H1 (cell line): ENCODE measurements around the gene SEC14L5. TPM values are rescaled to one million over a fixed set of nuclear protein-coding genes. Genes with fewer than 3 reads are reported as not detected.

Source experiments
- CTCF ChIA-PET: fragments of 300-600 bp; sonication (Branson Sonifier 250); formaldehyde crosslinking; loops from one replicate; lab custom pipeline; 2021; ENCODE audit not compliant: partially characterized antibody; lab: Charles Lee
- POLR2A ChIA-PET: fragments of 300-600 bp; sonication (Branson Sonifier 250); formaldehyde crosslinking; loops from one replicate; lab custom pipeline; 2021; ENCODE audit warnings: inconsistent platforms; ENCODE audit not compliant: partially characterized antibody; lab: Charles Lee
- DNase-seq, 2 experiments: peaks; one replicate each; pipeline versions ENCODE4 v3.0.0 to v3.0.0-alpha.2; 2010 to 2022; ENCODE audit warnings: low spot score in 2 of 2, low read depth in 1 of 2, mixed read lengths in 1 of 2
- FAIRE-seq: peaks from 2 replicates; lab custom pipeline; 2011; peaks lifted over from hg19 to GRCh38; lab: Jason Lieb, UNC
- H2AFZ ChIP-seq: 2 replicates; pipeline ENCODE4 v1.8.1; 2012; ENCODE audit warnings: low read length, inconsistent platforms
- H2AK5ac ChIP-seq: 2 replicates; pipeline ENCODE4 v1.6.1; 2013; ENCODE audit warnings: low read depth, low read length
- H2BK120ac ChIP-seq: replicated peaks from 2 replicates; pipeline ENCODE3; 2013; ENCODE audit warnings: low read depth, low read length, inconsistent platforms
- H2BK12ac ChIP-seq: 2 replicates; pipeline ENCODE4 v1.6.1; 2013; ENCODE audit warnings: low read depth, low read length
- H2BK15ac ChIP-seq: 2 replicates; pipeline ENCODE4 v1.6.1; 2013; ENCODE audit warnings: low read length
- H2BK20ac ChIP-seq: 2 replicates; pipeline ENCODE4 v1.6.1; 2013; ENCODE audit warnings: low read length
- H2BK5ac ChIP-seq: 2 replicates; pipeline ENCODE4 v1.6.1; 2013; ENCODE audit warnings: low read depth, low read length
- H3K14ac ChIP-seq: 2 replicates; pipeline ENCODE4 v1.6.1; 2013; ENCODE audit warnings: inconsistent platforms; ENCODE audit not compliant: insufficient read length
- H3K18ac ChIP-seq: 2 replicates; pipeline ENCODE4 v1.6.1; 2013; ENCODE audit warnings: low read length; ENCODE audit errors: extremely low read depth
- H3K23ac ChIP-seq: 2 replicates; pipeline ENCODE4 v1.6.1; 2013; ENCODE audit warnings: inconsistent platforms; ENCODE audit not compliant: insufficient read length
- H3K23me2 ChIP-seq: 2 replicates; pipeline ENCODE4 v1.6.1; 2013; ENCODE audit warnings: low read depth, low read length
- H3K27ac ChIP-seq: 2 replicates; pipeline ENCODE4 v1.6.1; 2011; ENCODE audit warnings: low read depth, low read length, inconsistent platforms
- H3K27me3 ChIP-seq, 4 experiments: replicated peaks in 1 of 4; 1 replicate in 1 of 4; 2 replicates in 3 of 4; pipeline versions ENCODE4 v1.6.1 to v1.8.1; 2011 to 2013; ENCODE audit warnings: low read length in 3 of 4, mild to moderate bottlenecking in 3 of 4, inconsistent platforms in 2 of 4, mixed read lengths in 2 of 4, moderate library complexity in 1 of 4; ENCODE audit not compliant: control insufficient read depth in 3 of 4, insufficient read depth in 3 of 4; ENCODE audit errors: extremely low read depth in 1 of 4
- H3K36me3 ChIP-seq, 4 experiments: 2 replicates each; pipeline versions ENCODE4 v1.6.1 to v1.8.1; 2011 to 2013; ENCODE audit warnings: mild to moderate bottlenecking in 4 of 4, low read length in 3 of 4, moderate library complexity in 2 of 4, control low read depth in 1 of 4, inconsistent platforms in 1 of 4; ENCODE audit not compliant: insufficient read depth in 4 of 4, control insufficient read depth in 2 of 4
- H3K4ac ChIP-seq: replicated peaks from 2 replicates; pipeline ENCODE3; 2013; ENCODE audit warnings: low read length, low read depth, mixed read lengths, inconsistent platforms; ENCODE audit not compliant: insufficient read length
- H3K4me1 ChIP-seq, 4 experiments: replicated peaks in 1 of 4; 1 replicate in 1 of 4; 2 replicates in 3 of 4; pipeline versions ENCODE4 v1.6.1 to v1.8.1; 2011 to 2013; ENCODE audit warnings: low read length in 3 of 4, inconsistent platforms in 2 of 4, mixed read lengths in 1 of 4; ENCODE audit not compliant: insufficient read depth in 4 of 4, control insufficient read depth in 3 of 4
- H3K4me2 ChIP-seq, 2 experiments: 2 replicates each; pipeline versions ENCODE4 v1.6.1 to v1.8.1; 2011 to 2013; ENCODE audit warnings: low read depth in 2 of 2, low read length in 2 of 2, control low read depth in 1 of 2, inconsistent platforms in 1 of 2, mild to moderate bottlenecking in 1 of 2; ENCODE audit not compliant: insufficient read depth in 1 of 2
- H3K4me3 ChIP-seq, 4 experiments: fragments of 200-600, 300-600 bp in 1 of 4; sonication (generic), shearing (Covaris generic), sonication (Bioruptor Twin) in 1 of 4; 2 replicates each; pipeline versions ENCODE4 v1.5.1 to v1.8.1; 2011 to 2016; ENCODE audit warnings: low read length in 4 of 4, low read depth in 3 of 4, control low read depth in 2 of 4, inconsistent platforms in 2 of 4, mild to moderate bottlenecking in 2 of 4, mixed read lengths in 1 of 4, moderate library complexity in 1 of 4; ENCODE audit not compliant: insufficient read depth in 2 of 4; ENCODE audit errors: extremely low read depth in 1 of 4
- H3K56ac ChIP-seq: replicated peaks from 2 replicates; pipeline ENCODE3; 2013; ENCODE audit warnings: low read depth, mild to moderate bottlenecking, mixed read lengths, low read length, inconsistent platforms; ENCODE audit not compliant: insufficient read length
- H3K79me1 ChIP-seq: 2 replicates; pipeline ENCODE4 v1.6.1; 2013; ENCODE audit warnings: low read depth, low read length, control low read depth
- H3K79me2 ChIP-seq, 2 experiments: 2 replicates each; pipeline versions ENCODE4 v1.6.1 to v1.8.1; 2012 to 2013; ENCODE audit warnings: low read length in 2 of 2, mild to moderate bottlenecking in 2 of 2, inconsistent platforms in 1 of 2; ENCODE audit not compliant: insufficient read depth in 2 of 2, control insufficient read depth in 1 of 2
- H3K9ac ChIP-seq, 4 experiments: replicated peaks in 1 of 4; 1 replicate in 1 of 4; 2 replicates in 3 of 4; pipeline versions ENCODE4 v1.6.1 to v1.8.1; 2011 to 2013; ENCODE audit warnings: low read depth in 3 of 4, low read length in 3 of 4, control low read depth in 2 of 4, mild to moderate bottlenecking in 2 of 4, moderate library complexity in 2 of 4, inconsistent platforms in 1 of 4; ENCODE audit errors: extremely low read depth in 1 of 4
- H3K9me3 ChIP-seq, 2 experiments: 2 replicates each; pipeline versions ENCODE4 v1.6.1 to v1.8.1; 2012 to 2013; ENCODE audit warnings: mild to moderate bottlenecking in 2 of 2, moderate library complexity in 2 of 2, control low read depth in 1 of 2, inconsistent platforms in 1 of 2, low read depth in 1 of 2, low read length in 1 of 2, mixed read lengths in 1 of 2; ENCODE audit not compliant: insufficient read depth in 2 of 2
- H4K20me1 ChIP-seq, 2 experiments: replicated peaks in 1 of 2; 2 replicates each; pipeline versions ENCODE3 to v1.8.1; 2011 to 2013; ENCODE audit warnings: inconsistent platforms in 2 of 2, low read length in 2 of 2, mild to moderate bottlenecking in 1 of 2; ENCODE audit not compliant: insufficient read depth in 2 of 2, control insufficient read depth in 1 of 2
- H4K5ac ChIP-seq: 2 replicates; pipeline ENCODE4 v1.6.1; 2013; ENCODE audit warnings: low read length, low read depth, mixed read lengths, inconsistent platforms; ENCODE audit not compliant: insufficient read length
- H4K8ac ChIP-seq: 2 replicates; pipeline ENCODE4 v1.8.0; 2013; ENCODE audit warnings: mild to moderate bottlenecking, moderate library complexity, low read length, inconsistent platforms; ENCODE audit not compliant: insufficient read depth; ENCODE audit errors: extremely low read depth
- H4K91ac ChIP-seq: replicated peaks from 2 replicates; pipeline ENCODE3; 2013; ENCODE audit warnings: low read length, mixed read lengths, inconsistent platforms; ENCODE audit not compliant: insufficient read length
- BACH1 ChIP-seq: IDR thresholded peaks from 2 replicates; pipeline ENCODE4 v1.6.1; 2012; ENCODE audit warnings: low read length, improper control_type of control experiment
- CREB1 ChIP-seq: IDR thresholded peaks from 2 replicates; pipeline ENCODE4 v1.6.1; 2012; ENCODE audit warnings: inconsistent platforms
- KDM5A ChIP-seq: fragments of 200-600 bp; IDR thresholded peaks from 2 replicates; pipeline ENCODE4 v1.7.1; 2012; ENCODE audit warnings: mild to moderate bottlenecking, low read length, inconsistent platforms, mixed read lengths
- MAFK ChIP-seq: IDR thresholded peaks from 2 replicates; pipeline ENCODE4 v1.6.1; 2012; ENCODE audit warnings: low read depth, mild to moderate bottlenecking, improper control_type of control experiment, low read length
- RAD21 ChIP-seq, 2 experiments: IDR thresholded peaks in 1 of 2; conservative IDR thresholded peaks in 1 of 2; 2 replicates each; pipeline ENCODE4 v1.6.1; 2011; ENCODE audit warnings: low read depth in 2 of 2, low read length in 2 of 2, improper control_type of control experiment in 1 of 2, inconsistent platforms in 1 of 2, mild to moderate bottlenecking in 1 of 2, moderate library complexity in 1 of 2
- YY1 ChIP-seq: IDR thresholded peaks from 2 replicates; pipeline ENCODE4 v1.6.1; 2011; ENCODE audit warnings: low read depth, mild to moderate bottlenecking, low read length
- WGBS, 2 experiments: shearing (Covaris generic) in 1 of 2; methylation state at CpG; one replicate each; pipeline versions ENCODE4 v1.1.6 to v1.1.7; 2013 to 2015; ENCODE audit warnings: low lambda C conversion rate in 2 of 2, mixed read lengths in 2 of 2, inconsistent platforms in 1 of 2, low coverage in 1 of 2, missing lambda C conversion rate in 1 of 2; ENCODE audit not compliant: insufficient replicate concordance in 2 of 2, insufficient coverage in 1 of 2, insufficient read length in 1 of 2; ENCODE audit errors: extremely low coverage in 1 of 2, missing lambda C conversion rate in 1 of 2; 5-methylcytosine and 5-hydroxymethylcytosine counted together
- polyA plus RNA-seq, 7 experiments: library from polyadenylated mRNA; depleted of rRNA in 3 of 7; stranded (reverse) in 5 of 7; unstranded in 2 of 7; fragments of >200 nt in 5 of 7; fragments of 200-250 nt in 2 of 7; gene quantifications; 1 replicate in 5 of 7; 2 replicates in 1 of 7; 4 replicates in 1 of 7; pipeline versions ENCODE4 v1.2.1 to v1.2.3, GENCODE V29; 2011 to 2013; ENCODE audit warnings: missing spikeins in 2 of 7, mixed read lengths in 2 of 7
- total RNA-seq: library from RNA; stranded (reverse); fragmentation: NEBNext Ultra II Directional; extraction: Animal tissue kit (Norgen Biotek cat#: 25700); gene quantifications from 2 replicates; pipeline ENCODE4 v1.2.1, GENCODE V29; 2021
- TF ChIP-seq, protein P1 (sequence below), 3 experiments: IDR thresholded peaks; 1 replicate in 2 of 3; 2 replicates in 1 of 3; pipeline versions ENCODE4 v1.5.1 to v1.6.1; 2011; ENCODE audit warnings: low read length in 3 of 3, mild to moderate bottlenecking in 3 of 3, inconsistent platforms in 2 of 3, low read depth in 1 of 3, moderate library complexity in 1 of 3; ENCODE audit not compliant: insufficient read depth in 1 of 3; ENCODE audit errors: control extremely low read depth in 1 of 3

The SEC14L5 gene
- total and polyA plus RNA-seq, 2 of the 8 experiments (the other 6 are each of a cell fraction or from before 2014, with no cell fraction given) = 1.9 to 3.0 TPM

DNA sequence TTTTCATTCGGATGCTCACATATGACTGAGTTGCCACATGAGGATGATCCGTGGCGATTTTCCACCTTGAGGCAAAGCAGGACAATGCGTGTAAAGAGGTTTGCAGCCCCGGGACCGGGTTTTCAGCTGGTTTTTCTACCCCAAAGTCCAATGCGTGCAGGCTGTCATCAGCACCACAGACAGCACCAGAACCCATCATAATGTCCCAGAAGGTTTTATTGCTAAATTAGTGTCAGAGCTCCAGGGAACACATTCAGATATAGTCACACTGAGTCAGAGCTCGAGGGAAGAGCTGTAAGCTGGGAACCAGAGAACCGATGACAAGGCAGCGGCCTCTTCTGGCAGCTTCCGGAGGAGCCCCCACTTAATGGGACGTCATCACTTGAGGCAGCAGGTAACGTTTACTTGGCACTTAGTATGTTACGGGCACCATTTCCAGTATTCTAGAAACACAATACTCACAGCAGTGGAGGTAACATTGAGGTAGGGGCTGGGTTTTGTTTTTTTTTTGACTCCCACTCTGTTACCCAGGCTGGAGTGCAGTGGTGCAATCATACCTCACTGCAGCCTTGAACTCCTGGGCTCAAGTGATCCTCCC is 84.5 kb downstream of the SEC14L5 start:
- H3K23ac ChIP-seq = no peak overlapping the region
- H2BK120ac ChIP-seq = no peak overlapping the region
- no peaks in the 10 kb centered on the region for H4K20me1 ChIP-seq
- no peak overlapping the region for H2BK5ac ChIP-seq
- FAIRE-seq = no peak
- H3K36me3 ChIP-seq = no peaks in the 10 kb centered on the region
- H3K4me3 ChIP-seq = no peak overlapping the region
- no peaks in the 10 kb centered on the region for H3K27me3 ChIP-seq
- 84% methylated on average over 14 of the region's 14 CpGs; no CpG with 5 or more reads in 1 of the 2 experiments for WGBS, 2 experiments
- no peaks in the 10 kb centered on the region for H3K79me1 ChIP-seq
- no peak overlapping the region for H2BK12ac ChIP-seq
- H3K18ac ChIP-seq = no peak overlapping the region
- H3K14ac ChIP-seq = no peak overlapping the region
- H3K9me3 ChIP-seq = no peaks in the 10 kb centered on the region
- CTCF ChIA-PET = interaction anchor here (0.8 to 28.8 kb wide), 13 partner anchors 9 to 89 kb away, joined by 3 to 625 read pairs (median 4); partner anchors contain the start of genes ALG1 and NAGPA
- no peak overlapping the region for H4K5ac ChIP-seq
- TF ChIP-seq YY1 (no peak), BACH1 (peak; percentile 75), RAD21 (IDR thresholded peaks at IDR 0.05 in 1 of 2, conservative IDR thresholded peaks at IDR 0.05 in 1 of 2; ENCODE audit: low read depth in 2 of 2, low read length in 2 of 2) (peak; percentile 49 to 60), MAFK (0 out of 2 replicates have a peak, but pooled peaks have one; percentile 14), KDM5A (no peak), CREB1 (peak; percentile 61; the same call in 1 of the 2 replicates)
- TF ChIP-seq, protein P1, sequence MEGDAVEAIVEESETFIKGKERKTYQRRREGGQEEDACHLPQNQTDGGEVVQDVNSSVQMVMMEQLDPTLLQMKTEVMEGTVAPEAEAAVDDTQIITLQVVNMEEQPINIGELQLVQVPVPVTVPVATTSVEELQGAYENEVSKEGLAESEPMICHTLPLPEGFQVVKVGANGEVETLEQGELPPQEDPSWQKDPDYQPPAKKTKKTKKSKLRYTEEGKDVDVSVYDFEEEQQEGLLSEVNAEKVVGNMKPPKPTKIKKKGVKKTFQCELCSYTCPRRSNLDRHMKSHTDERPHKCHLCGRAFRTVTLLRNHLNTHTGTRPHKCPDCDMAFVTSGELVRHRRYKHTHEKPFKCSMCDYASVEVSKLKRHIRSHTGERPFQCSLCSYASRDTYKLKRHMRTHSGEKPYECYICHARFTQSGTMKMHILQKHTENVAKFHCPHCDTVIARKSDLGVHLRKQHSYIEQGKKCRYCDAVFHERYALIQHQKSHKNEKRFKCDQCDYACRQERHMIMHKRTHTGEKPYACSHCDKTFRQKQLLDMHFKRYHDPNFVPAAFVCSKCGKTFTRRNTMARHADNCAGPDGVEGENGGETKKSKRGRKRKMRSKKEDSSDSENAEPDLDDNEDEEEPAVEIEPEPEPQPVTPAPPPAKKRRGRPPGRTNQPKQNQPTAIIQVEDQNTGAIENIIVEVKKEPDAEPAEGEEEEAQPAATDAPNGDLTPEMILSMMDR (IDR thresholded peaks at IDR 0.05; ENCODE audit: control extremely low read depth in 1 of 3, insufficient read depth in 1 of 3, low read depth in 1 of 3, low read length in 3 of 3) = peak; percentile 35 to 54 (median 49)
- no peak overlapping the region for H3K27ac ChIP-seq
- no peak overlapping the region for H4K91ac ChIP-seq
- DNase-seq = no peak
- no peak overlapping the region for H4K8ac ChIP-seq
- H3K23me2 ChIP-seq = no peaks in the 10 kb centered on the region
- no peak overlapping the region for H2AFZ ChIP-seq
- H3K9ac ChIP-seq = no peak overlapping the region; a peak in 1 of 7 replicates
- POLR2A ChIA-PET = interaction anchor here (1.4 to 1.5 kb wide), 2 partner anchors 35 to 73 kb away, joined by 3 read pairs; no protein-coding TSS in a partner anchor
- H3K4ac ChIP-seq = no peak overlapping the region
- no peak overlapping the region for H2AK5ac ChIP-seq
- H3K4me2 ChIP-seq = no peak overlapping the region
- no peak overlapping the region for H2BK15ac ChIP-seq
- H2BK20ac ChIP-seq = no peak overlapping the region
- no peak overlapping the region for H3K56ac ChIP-seq
- H3K4me1 ChIP-seq = no peaks in the 10 kb centered on the region; a peak in 1 of 7 replicates
- H3K79me2 ChIP-seq = no peaks in the 10 kb centered on the region
